ENCODE results near the gene ZNF782. TPM values are rescaled to one million over a fixed set of nuclear protein-coding genes. Genes with fewer than 3 reads are reported as not detected.

Gene ZNF782
- total and polyA plus RNA-seq, 2 donors (not counting 3 experiments of a cell fraction or from before 2014, with no cell fraction given): 0.97 to 3.6 TPM

DNA sequence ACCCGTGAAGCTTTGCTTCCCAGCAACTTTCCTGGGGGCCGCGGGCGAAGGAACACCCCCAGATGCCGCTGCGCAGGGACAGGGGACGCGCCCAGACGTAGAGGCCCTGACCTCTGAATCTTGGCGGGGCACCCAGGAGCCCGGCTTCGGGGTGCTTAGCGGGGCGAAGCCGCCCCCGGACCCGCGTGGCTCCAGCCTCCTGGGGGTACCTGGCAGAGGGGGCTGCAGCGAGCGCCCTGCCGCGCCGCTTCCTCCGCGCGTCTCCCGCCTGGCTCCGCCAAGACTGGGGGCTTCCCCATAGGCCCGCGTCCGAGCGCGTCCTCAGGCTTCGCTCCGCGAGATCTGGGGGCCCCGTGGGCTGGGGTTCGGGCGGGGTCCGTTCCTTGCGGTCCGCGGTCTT lies 23.0 kb upstream of the ZNF782 start:
- Histone ChIP-seq H4K20me1 (replicated peaks; ENCODE audit: control insufficient read depth, extremely low read depth, insufficient read depth, low read length) (no peaks in the 10 kb centered on the region), H3K9ac (replicated peaks; ENCODE audit: extremely low read depth, insufficient read depth, low read length) (no peak overlapping the region), H3K9me3 (replicated peaks; ENCODE audit: control insufficient read depth, insufficient read depth, low read length) (no peaks in the 10 kb centered on the region), H2AFZ (ENCODE audit: low read depth, low read length) (peak overlapping the region; percentile 64), H3K27ac (ENCODE audit: insufficient read depth, low read depth, low read length) (no peak overlapping the region), H3K27me3 (ENCODE audit: control insufficient read depth in 2 of 2, insufficient read depth in 2 of 2, low read length in 2 of 2) (peaks cover 0 to 11% of the 10 kb centered on the region in 2 experiments), H3K4me1 (ENCODE audit: control insufficient read depth, extremely low read depth, insufficient read depth, low read length) (peaks cover 15% of the 10 kb centered on the region), H3K36me3 (ENCODE audit: control insufficient read depth in 2 of 2, extremely low read depth in 1 of 2, insufficient read depth in 2 of 2, low read length in 2 of 2) (no peaks in the 10 kb centered on the region), H3K79me2 (ENCODE audit: control insufficient read depth, insufficient read depth, low read length) (no peaks in the 10 kb centered on the region), H3K9me1 (replicated peaks; ENCODE audit: control insufficient read depth, extremely low read depth, insufficient read depth, low read length) (no peaks in the 10 kb centered on the region), H3K4me2 (ENCODE audit: insufficient read depth, low read length) (peak overlapping the region; percentile 60), H3K4me3 (replicated peaks in 1 of 3; ENCODE audit: insufficient read depth in 1 of 3, low read depth in 1 of 3, low read length in 3 of 3) (peak overlapping the region; percentile 28 to 33 (median 31))
- FAIRE-seq: no peak
- dilution Hi-C loops (cut with MboI; ENCODE audit: extremely low pct_ligation_motif_present, low sequenced_read_pairs): no loop called here
- ChIA-PET CTCF (no interaction called here), POLR2A (no interaction called here)
- BruUV-seq (replicated peaks): no TSS peak
- TF ChIP-seq POLR2AphosphoS5 (IDR thresholded peaks at IDR 0.05; ENCODE audit: insufficient read depth, low read depth, low read length): no peak
- TF ChIP-seq GATA2 (IDR thresholded peaks at IDR 0.05; ENCODE audit: insufficient read depth, insufficient read length, low read depth, low read length): no peak
- TF ChIP-seq MYC (IDR thresholded peaks at IDR 0.05; ENCODE audit: low read depth, low read length): no peak
- TF ChIP-seq POLR2A (IDR thresholded peaks at IDR 0.05; ENCODE audit: low read depth, low read length): no peak
- TF ChIP-seq, protein P1, sequence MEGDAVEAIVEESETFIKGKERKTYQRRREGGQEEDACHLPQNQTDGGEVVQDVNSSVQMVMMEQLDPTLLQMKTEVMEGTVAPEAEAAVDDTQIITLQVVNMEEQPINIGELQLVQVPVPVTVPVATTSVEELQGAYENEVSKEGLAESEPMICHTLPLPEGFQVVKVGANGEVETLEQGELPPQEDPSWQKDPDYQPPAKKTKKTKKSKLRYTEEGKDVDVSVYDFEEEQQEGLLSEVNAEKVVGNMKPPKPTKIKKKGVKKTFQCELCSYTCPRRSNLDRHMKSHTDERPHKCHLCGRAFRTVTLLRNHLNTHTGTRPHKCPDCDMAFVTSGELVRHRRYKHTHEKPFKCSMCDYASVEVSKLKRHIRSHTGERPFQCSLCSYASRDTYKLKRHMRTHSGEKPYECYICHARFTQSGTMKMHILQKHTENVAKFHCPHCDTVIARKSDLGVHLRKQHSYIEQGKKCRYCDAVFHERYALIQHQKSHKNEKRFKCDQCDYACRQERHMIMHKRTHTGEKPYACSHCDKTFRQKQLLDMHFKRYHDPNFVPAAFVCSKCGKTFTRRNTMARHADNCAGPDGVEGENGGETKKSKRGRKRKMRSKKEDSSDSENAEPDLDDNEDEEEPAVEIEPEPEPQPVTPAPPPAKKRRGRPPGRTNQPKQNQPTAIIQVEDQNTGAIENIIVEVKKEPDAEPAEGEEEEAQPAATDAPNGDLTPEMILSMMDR (IDR thresholded peaks at IDR 0.05; ENCODE audit: extremely low read depth in 1 of 2, insufficient read depth in 1 of 2, low read depth in 1 of 2, low read length in 2 of 2): no peak
- TF ChIP-seq JUN (IDR thresholded peaks at IDR 0.05; ENCODE audit: borderline replicate concordance, insufficient read depth, insufficient read length, low read depth): no peak
- no peak for TF ChIP-seq EZH2 (IDR thresholded peaks at IDR 0.05; ENCODE audit: borderline replicate concordance, low read depth, low read length, severe bottlenecking)
- TF ChIP-seq FOS (IDR thresholded peaks at IDR 0.05; ENCODE audit: borderline replicate concordance, insufficient read depth, low read length): no peak
- TF ChIP-seq, protein P2, sequence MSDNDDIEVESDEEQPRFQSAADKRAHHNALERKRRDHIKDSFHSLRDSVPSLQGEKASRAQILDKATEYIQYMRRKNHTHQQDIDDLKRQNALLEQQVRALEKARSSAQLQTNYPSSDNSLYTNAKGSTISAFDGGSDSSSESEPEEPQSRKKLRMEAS (IDR thresholded peaks at IDR 0.05; ENCODE audit: insufficient read depth, insufficient read length): no peak
- intact Hi-C loops (cut with micrococcal nuclease): no loop called here
- DNase-seq (ENCODE audit: low read depth, low spot score): no peak
